Mesendoderm (in vitro differentiated cells): ENCODE measurements around the gene PDCD10.

Experiments
- DNase-seq: peaks from one replicate; pipeline ENCODE4 v3.0.0; 2013
- H2AK5ac ChIP-seq: 2 replicates; pipeline ENCODE4 v1.6.1; 2013; ENCODE audit warnings: low read length, inconsistent platforms
- H2BK120ac ChIP-seq: 2 replicates; pipeline ENCODE4 v1.6.1; 2013; ENCODE audit warnings: low read depth, mild to moderate bottlenecking, low read length, moderate library complexity, mixed read lengths
- H2BK15ac ChIP-seq: replicated peaks from 2 replicates; pipeline ENCODE4 v1.6.1; 2013; ENCODE audit warnings: low read depth, mild to moderate bottlenecking, moderate library complexity
- H2BK5ac ChIP-seq: 2 replicates; pipeline ENCODE4 v1.6.1; 2013; ENCODE audit warnings: low read length, inconsistent platforms
- H3K18ac ChIP-seq: 2 replicates; pipeline ENCODE4 v1.6.1; 2013; ENCODE audit warnings: mild to moderate bottlenecking, low read length, mixed read lengths
- H3K23ac ChIP-seq: one replicate; pipeline ENCODE4 v1.6.1; 2013; ENCODE audit warnings: low read length
- H3K27ac ChIP-seq: 2 replicates; pipeline ENCODE4 v1.5.1; 2013; ENCODE audit warnings: low read depth, mild to moderate bottlenecking, inconsistent platforms, low read length, moderate library complexity
- H3K27me3 ChIP-seq: 2 replicates; pipeline ENCODE4 v1.6.1; 2013; ENCODE audit warnings: low read length, control low read depth, mild to moderate bottlenecking, inconsistent platforms; ENCODE audit not compliant: insufficient read depth, poor library complexity
- H3K36me3 ChIP-seq: 2 replicates; pipeline ENCODE4 v1.6.1; 2013; ENCODE audit warnings: low read length, inconsistent platforms; ENCODE audit not compliant: control insufficient read depth, insufficient read depth
- H3K4ac ChIP-seq: one replicate; pipeline ENCODE4 v1.6.1; 2013; ENCODE audit warnings: low read depth, mild to moderate bottlenecking, low read length, moderate library complexity
- H3K4me1 ChIP-seq: 2 replicates; pipeline ENCODE4 v1.6.1; 2013; ENCODE audit warnings: low read depth, low read length, inconsistent platforms; ENCODE audit not compliant: control insufficient read depth
- H3K4me2 ChIP-seq: 2 replicates; pipeline ENCODE4 v1.6.1; 2013; ENCODE audit warnings: low read length
- H3K4me3 ChIP-seq: 2 replicates; pipeline ENCODE4 v1.5.1; 2013; ENCODE audit warnings: mild to moderate bottlenecking, low read length
- H3K56ac ChIP-seq: one replicate; pipeline ENCODE4 v1.6.1; 2013; ENCODE audit warnings: low read length
- H3K79me1 ChIP-seq: 2 replicates; pipeline ENCODE4 v1.6.1; 2013; ENCODE audit warnings: low read length, inconsistent platforms
- H3K79me2 ChIP-seq: 2 replicates; pipeline ENCODE4 v1.6.1; 2013; ENCODE audit warnings: mild to moderate bottlenecking, low read length; ENCODE audit not compliant: control insufficient read depth, insufficient read depth
- H3K9ac ChIP-seq: 2 replicates; pipeline ENCODE4 v1.6.1; 2013; ENCODE audit warnings: low read length, inconsistent platforms
- H4K5ac ChIP-seq: one replicate; pipeline ENCODE4 v1.6.1; 2013; ENCODE audit warnings: low read length
- H4K8ac ChIP-seq: one replicate; pipeline ENCODE4 v1.6.1; 2013; ENCODE audit warnings: low read depth, mild to moderate bottlenecking, control low read depth, low read length, moderate library complexity
- WGBS: extraction: QIAGEN DNeasy Blood & Tissue Kit; methylation state at CpG from one replicate; pipeline ENCODE4 v1.1.7; 2013; ENCODE audit warnings: low lambda C conversion rate, missing lambda C conversion rate; ENCODE audit not compliant: insufficient coverage; ENCODE audit errors: extremely low coverage; 5-methylcytosine and 5-hydroxymethylcytosine counted together

Gene PDCD10

GRCh38 chr3:167773584-167773983 lies 38.9 kb upstream of the PDCD10 start:
- Histone ChIP-seq H2AK5ac (no peak overlapping the region), H3K36me3 (no peaks in the 10 kb centered on the region), H4K5ac (no peak overlapping the region), H4K8ac (no peak overlapping the region), H3K27me3 (no peaks in the 10 kb centered on the region), H3K79me2 (no peaks in the 10 kb centered on the region), H3K23ac (no peak overlapping the region), H3K18ac (no peak overlapping the region), H3K4me2 (no peak overlapping the region), H3K27ac (no peak overlapping the region), H3K4me3 (no peak overlapping the region), H2BK5ac (no peak overlapping the region), H3K9ac (no peak overlapping the region), H2BK15ac (no peak overlapping the region), H3K4me1 (no peaks in the 10 kb centered on the region), H3K79me1 (no peaks in the 10 kb centered on the region), H2BK120ac (no peak overlapping the region), H3K4ac (no peak overlapping the region), H3K56ac (no peak overlapping the region)
- WGBS: no CpG with 5 or more reads among the region's 1 CpG
- DNase-seq: no peak

DNA sequence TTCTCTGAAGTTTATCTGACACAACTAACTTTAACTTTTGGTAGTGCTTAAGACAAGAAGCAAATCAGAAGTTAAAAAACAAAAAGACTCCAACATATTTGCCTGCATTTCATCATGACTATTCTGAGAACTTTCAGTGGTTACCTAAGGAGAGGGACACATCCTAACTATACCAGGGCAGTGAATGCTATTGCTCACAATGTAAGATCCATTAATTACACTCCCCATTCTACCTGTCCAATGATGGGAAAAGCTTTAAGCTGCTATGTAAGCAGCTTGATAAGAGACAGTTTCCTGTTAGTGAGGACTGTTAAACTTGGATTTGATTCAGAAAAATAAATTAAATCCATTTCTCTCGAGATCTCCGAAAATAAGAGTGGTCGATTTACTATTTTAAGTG lies 38.3 kb upstream of the PDCD10 start:
- no peak overlapping the region for H2BK120ac ChIP-seq
- H3K36me3 ChIP-seq: no peaks in the 10 kb centered on the region
- H3K79me2 ChIP-seq: no peaks in the 10 kb centered on the region
- H2AK5ac ChIP-seq: no peak overlapping the region
- H3K4me2 ChIP-seq: no peak overlapping the region
- no peak overlapping the region for H3K4me3 ChIP-seq
- no peaks in the 10 kb centered on the region for H3K27me3 ChIP-seq
- H3K23ac ChIP-seq: no peak overlapping the region
- H4K8ac ChIP-seq: no peak overlapping the region
- H3K4ac ChIP-seq: no peak overlapping the region
- no peak for DNase-seq
- no peak overlapping the region for H3K56ac ChIP-seq
- no peak overlapping the region for H3K9ac ChIP-seq
- no peak overlapping the region for H3K18ac ChIP-seq
- WGBS: no CpG with 5 or more reads among the region's 3 CpGs
- no peaks in the 10 kb centered on the region for H3K79me1 ChIP-seq
- H3K4me1 ChIP-seq: no peaks in the 10 kb centered on the region
- no peak overlapping the region for H3K27ac ChIP-seq
- no peak overlapping the region for H2BK5ac ChIP-seq
- no peak overlapping the region for H2BK15ac ChIP-seq
- no peak overlapping the region for H4K5ac ChIP-seq

GRCh38 chr3:167762296-167762695 lies 27.6 kb upstream of the PDCD10 start:
- H3K27ac ChIP-seq: no peak overlapping the region
- no peaks in the 10 kb centered on the region for H3K27me3 ChIP-seq
- no CpG with 5 or more reads among the region's 2 CpGs for WGBS
- H3K4me1 ChIP-seq: no peaks in the 10 kb centered on the region
- H3K9ac ChIP-seq: no peak overlapping the region
- H3K79me2 ChIP-seq: no peaks in the 10 kb centered on the region
- H2AK5ac ChIP-seq: no peak overlapping the region
- no peaks in the 10 kb centered on the region for H3K36me3 ChIP-seq
- no peak overlapping the region for H3K4me2 ChIP-seq
- H3K23ac ChIP-seq: no peak overlapping the region
- H3K4ac ChIP-seq: no peak overlapping the region
- H3K4me3 ChIP-seq: no peak overlapping the region
- DNase-seq: no peak
- H2BK5ac ChIP-seq: no peak overlapping the region
- no peak overlapping the region for H3K56ac ChIP-seq
- H4K5ac ChIP-seq: no peak overlapping the region
- no peaks in the 10 kb centered on the region for H3K79me1 ChIP-seq
- no peak overlapping the region for H2BK120ac ChIP-seq
- no peak overlapping the region for H2BK15ac ChIP-seq
- H3K18ac ChIP-seq: no peak overlapping the region
- no peak overlapping the region for H4K8ac ChIP-seq

- H3K4me2 ChIP-seq: no peak overlapping the region
- WGBS: no CpG with 5 or more reads among the region's 1 CpG
These were observed 26.6 kb upstream of the PDCD10 start for GRCh38 chr3:167761302-167761701.

GRCh38 chr3:167754049-167754448 lies 19.4 kb upstream of the PDCD10 start:
- Histone ChIP-seq H4K5ac (no peak overlapping the region), H3K4me3 (no peak overlapping the region), H3K9ac (no peak overlapping the region), H3K27ac (no peak overlapping the region), H3K4me2 (no peak overlapping the region), H3K23ac (no peak overlapping the region), H3K18ac (no peak overlapping the region), H3K4ac (no peak overlapping the region), H2AK5ac (no peak overlapping the region), H4K8ac (no peak overlapping the region), H3K27me3 (no peaks in the 10 kb centered on the region), H3K4me1 (no peaks in the 10 kb centered on the region), H3K79me2 (no peaks in the 10 kb centered on the region), H2BK15ac (no peak overlapping the region), H3K36me3 (no peaks in the 10 kb centered on the region), H3K56ac (no peak overlapping the region), H3K79me1 (no peaks in the 10 kb centered on the region), H2BK5ac (no peak overlapping the region), H2BK120ac (no peak overlapping the region)
- DNase-seq: no peak

More at GRCh38 chr3:167761302-167761701, 26.6 kb upstream of the PDCD10 start:
- no peak overlapping the region for H3K9ac ChIP-seq
- H3K36me3 ChIP-seq: no peaks in the 10 kb centered on the region
- H3K4ac ChIP-seq: no peak overlapping the region
- H3K23ac ChIP-seq: no peak overlapping the region
- no peaks in the 10 kb centered on the region for H3K79me1 ChIP-seq
- no peaks in the 10 kb centered on the region for H3K4me1 ChIP-seq
- H3K27me3 ChIP-seq: no peaks in the 10 kb centered on the region
- no peak overlapping the region for H3K18ac ChIP-seq
- H3K56ac ChIP-seq: no peak overlapping the region
- H3K27ac ChIP-seq: no peak overlapping the region
- no peak overlapping the region for H4K8ac ChIP-seq
- no peak overlapping the region for H2AK5ac ChIP-seq
- no peak overlapping the region for H4K5ac ChIP-seq
- no peak overlapping the region for H2BK5ac ChIP-seq
- DNase-seq: no peak
- no peak overlapping the region for H2BK120ac ChIP-seq
- no peaks in the 10 kb centered on the region for H3K79me2 ChIP-seq
- H2BK15ac ChIP-seq: no peak overlapping the region
- H3K4me3 ChIP-seq: no peak overlapping the region

GRCh38 chr3:167750272-167750971 lies 15.7 kb upstream of the PDCD10 start:
- no peak for DNase-seq
- Histone ChIP-seq H3K27me3 (no peaks in the 10 kb centered on the region), H3K4me3 (no peak overlapping the region), H3K18ac (no peak overlapping the region), H3K4ac (no peak overlapping the region), H2BK120ac (no peak overlapping the region), H3K56ac (no peak overlapping the region), H3K79me1 (no peaks in the 10 kb centered on the region), H3K36me3 (no peaks in the 10 kb centered on the region), H3K23ac (no peak overlapping the region), H3K4me2 (no peak overlapping the region), H2AK5ac (no peak overlapping the region), H3K79me2 (no peaks in the 10 kb centered on the region), H4K8ac (no peak overlapping the region), H3K9ac (no peak overlapping the region), H3K27ac (no peak overlapping the region), H2BK5ac (no peak overlapping the region), H2BK15ac (no peak overlapping the region), H4K5ac (no peak overlapping the region), H3K4me1 (no peaks in the 10 kb centered on the region)
- WGBS: no CpG with 5 or more reads among the region's 3 CpGs
